OCI-LY1 (cell line): ENCODE measurements around the gene ATG5.

Source experiments
- H2AFZ ChIP-seq: fragments of 200-600 bp; sonication (generic), shearing (Covaris generic); 2 replicates; pipeline ENCODE4 v1.6.0; 2014; ENCODE audit warnings: antibody characterized with exemption, mild to moderate bottlenecking, low read length
- H3F3A ChIP-seq: fragments of 200-600 bp; sonication (generic), shearing (Covaris generic); 2 replicates; pipeline ENCODE4 v1.6.0; 2014; ENCODE audit warnings: mild to moderate bottlenecking, antibody characterized with exemption, low read length, moderate library complexity; ENCODE audit not compliant: insufficient read depth
- H3K27ac ChIP-seq: fragments of 200-600 bp; sonication (generic); 2 replicates; pipeline ENCODE4 v1.5.1; 2014; ENCODE audit warnings: low read length, mixed run types, mild to moderate bottlenecking, low read depth; ENCODE audit not compliant: poor library complexity, severe bottlenecking
- H3K27me3 ChIP-seq: fragments of 200-600 bp; sonication (generic); 2 replicates; pipeline ENCODE4 v1.6.0; 2014; ENCODE audit warnings: antibody characterized with exemption, mild to moderate bottlenecking, low read length, moderate library complexity; ENCODE audit not compliant: insufficient read depth
- H3K36me3 ChIP-seq: fragments of 200-600 bp; sonication (generic); 2 replicates; pipeline ENCODE4 v1.6.1; 2014; ENCODE audit warnings: mild to moderate bottlenecking, antibody characterized with exemption, low read length, moderate library complexity, mixed read lengths; ENCODE audit not compliant: insufficient read depth
- H3K4me1 ChIP-seq: fragments of 200-600 bp; sonication (generic); 2 replicates; pipeline ENCODE4 v1.5.1; 2014; ENCODE audit warnings: mild to moderate bottlenecking, low read length, moderate library complexity; ENCODE audit not compliant: insufficient read depth, severe bottlenecking
- H3K4me2 ChIP-seq: fragments of 200-600 bp; sonication (generic), shearing (Covaris generic); 2 replicates; pipeline ENCODE4 v1.6.1; 2014; ENCODE audit warnings: low read length
- H3K4me3 ChIP-seq: fragments of 200-600 bp; sonication (generic); 2 replicates; pipeline ENCODE4 v1.5.1; 2014; ENCODE audit warnings: low read length, low read depth, mild to moderate bottlenecking, mixed read lengths; ENCODE audit not compliant: poor library complexity, severe bottlenecking
- H3K79me2 ChIP-seq: fragments of 200-600 bp; shearing (Covaris generic); 2 replicates; pipeline ENCODE4 v1.6.1; 2016; ENCODE audit warnings: mixed run types, low read length, mixed read lengths; ENCODE audit not compliant: insufficient read depth
- H3K9ac ChIP-seq: fragments of 200-600 bp; sonication (generic), shearing (Covaris generic); 2 replicates; pipeline ENCODE4 v1.6.1; 2014; ENCODE audit warnings: mild to moderate bottlenecking, low read length, mixed read lengths
- H3K9me2 ChIP-seq: fragments of 200-600 bp; sonication (generic), shearing (Covaris generic); 2 replicates; pipeline ENCODE4 v1.6.1; 2014; ENCODE audit warnings: low read depth, mild to moderate bottlenecking, low read length, mixed read lengths
- H3K9me3 ChIP-seq: fragments of 200-600 bp; shearing (Covaris generic); 2 replicates; pipeline ENCODE4 v1.6.1; 2014; ENCODE audit warnings: low read length, mixed read lengths
- H4K20me1 ChIP-seq: fragments of 200-600 bp; sonication (generic), shearing (Covaris generic); 2 replicates; pipeline ENCODE4 v1.6.0; 2016; ENCODE audit warnings: mild to moderate bottlenecking, low read length; ENCODE audit not compliant: insufficient read depth
- EZH2 ChIP-seq: fragments of 200-600 bp; sonication (generic), shearing (Covaris generic); IDR thresholded peaks from 2 replicates; pipeline ENCODE4 v1.8.0; 2017; ENCODE audit warnings: borderline replicate concordance, mixed run types, mild to moderate bottlenecking, antibody characterized with exemption, low read length, moderate library complexity, mixed read lengths
- TF ChIP-seq, protein P1 (sequence below): fragments of 200-600 bp; sonication (generic), shearing (Covaris generic); IDR thresholded peaks from 2 replicates; pipeline ENCODE4 v1.5.1; 2017; ENCODE audit warnings: mild to moderate bottlenecking, antibody characterized with exemption, low read length, moderate library complexity, mixed read lengths

Gene ATG5

DNA sequence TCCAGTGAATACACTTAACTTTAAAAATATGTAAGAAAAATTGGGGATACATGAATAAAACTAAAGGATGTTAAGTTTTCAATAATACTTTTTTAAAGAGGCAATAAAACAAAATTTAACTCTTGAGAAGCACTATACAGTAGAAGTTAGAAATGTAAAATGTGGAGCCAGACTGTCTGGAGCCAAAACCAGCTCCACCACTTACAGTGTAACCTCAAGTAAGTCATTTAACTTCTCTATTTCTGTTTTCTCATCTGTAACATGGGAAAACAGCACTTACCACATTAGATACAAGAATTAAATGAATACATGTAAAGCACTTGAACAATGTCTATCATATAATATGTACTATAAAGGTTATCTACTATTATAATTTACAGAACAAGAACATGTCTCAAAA lies 6.7 kb downstream of the ATG5 start:
- H3K36me3 ChIP-seq, result peaks cover 17% of the 10 kb centered on the region
- peaks cover 77% of the 10 kb centered on the region for H3K79me2 ChIP-seq
- no peaks in the 10 kb centered on the region for H4K20me1 ChIP-seq
- H3K9me3 ChIP-seq, result no peaks in the 10 kb centered on the region
- H3K27me3 ChIP-seq, result no peaks in the 10 kb centered on the region
- H3K9me2 ChIP-seq, result no peaks in the 10 kb centered on the region
- no peak overlapping the region for H3K4me3 ChIP-seq
- no peak overlapping the region for H3K27ac ChIP-seq
- TF ChIP-seq EZH2, result no peak
- TF ChIP-seq, protein P1, sequence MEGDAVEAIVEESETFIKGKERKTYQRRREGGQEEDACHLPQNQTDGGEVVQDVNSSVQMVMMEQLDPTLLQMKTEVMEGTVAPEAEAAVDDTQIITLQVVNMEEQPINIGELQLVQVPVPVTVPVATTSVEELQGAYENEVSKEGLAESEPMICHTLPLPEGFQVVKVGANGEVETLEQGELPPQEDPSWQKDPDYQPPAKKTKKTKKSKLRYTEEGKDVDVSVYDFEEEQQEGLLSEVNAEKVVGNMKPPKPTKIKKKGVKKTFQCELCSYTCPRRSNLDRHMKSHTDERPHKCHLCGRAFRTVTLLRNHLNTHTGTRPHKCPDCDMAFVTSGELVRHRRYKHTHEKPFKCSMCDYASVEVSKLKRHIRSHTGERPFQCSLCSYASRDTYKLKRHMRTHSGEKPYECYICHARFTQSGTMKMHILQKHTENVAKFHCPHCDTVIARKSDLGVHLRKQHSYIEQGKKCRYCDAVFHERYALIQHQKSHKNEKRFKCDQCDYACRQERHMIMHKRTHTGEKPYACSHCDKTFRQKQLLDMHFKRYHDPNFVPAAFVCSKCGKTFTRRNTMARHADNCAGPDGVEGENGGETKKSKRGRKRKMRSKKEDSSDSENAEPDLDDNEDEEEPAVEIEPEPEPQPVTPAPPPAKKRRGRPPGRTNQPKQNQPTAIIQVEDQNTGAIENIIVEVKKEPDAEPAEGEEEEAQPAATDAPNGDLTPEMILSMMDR, result no peak
- no peaks in the 10 kb centered on the region for H3F3A ChIP-seq
- H3K4me1 ChIP-seq, result peaks cover 12% of the 10 kb centered on the region
- H3K4me2 ChIP-seq, result no peak overlapping the region
- H3K9ac ChIP-seq, result no peak overlapping the region
- no peak overlapping the region for H2AFZ ChIP-seq

DNA sequence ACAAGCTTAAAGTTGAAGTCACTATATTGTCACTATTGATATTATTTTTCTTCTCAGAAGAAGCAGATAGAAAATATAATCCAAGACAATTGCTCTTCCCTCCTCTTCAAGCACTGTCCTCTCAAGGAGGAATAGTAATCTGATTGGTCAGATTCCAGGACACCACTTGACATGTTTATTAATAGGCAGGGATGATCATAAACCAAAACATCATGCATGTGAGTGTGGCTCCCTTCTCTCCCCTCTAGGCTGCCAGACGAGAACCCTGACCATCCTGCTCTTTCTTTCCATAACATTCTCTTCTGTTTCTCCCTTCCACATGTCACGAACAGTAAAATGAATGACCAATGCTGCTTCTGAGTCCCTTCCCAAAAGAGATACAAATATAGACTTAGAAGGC lies 7.5 kb downstream of the ATG5 start:
- Histone ChIP-seq H3K36me3 (peaks cover 22% of the 10 kb centered on the region), H3K9me3 (no peaks in the 10 kb centered on the region), H3K27ac (no peak overlapping the region), H3K9ac (no peak overlapping the region), H3K4me2 (no peak overlapping the region), H3K79me2 (peaks cover 69% of the 10 kb centered on the region), H4K20me1 (no peaks in the 10 kb centered on the region), H2AFZ (no peak overlapping the region), H3K4me1 (peaks cover 5% of the 10 kb centered on the region), H3K4me3 (no peak overlapping the region), H3F3A (no peaks in the 10 kb centered on the region), H3K9me2 (no peaks in the 10 kb centered on the region), H3K27me3 (no peaks in the 10 kb centered on the region)
- TF ChIP-seq, protein P1, result no peak
- no peak for TF ChIP-seq EZH2

DNA sequence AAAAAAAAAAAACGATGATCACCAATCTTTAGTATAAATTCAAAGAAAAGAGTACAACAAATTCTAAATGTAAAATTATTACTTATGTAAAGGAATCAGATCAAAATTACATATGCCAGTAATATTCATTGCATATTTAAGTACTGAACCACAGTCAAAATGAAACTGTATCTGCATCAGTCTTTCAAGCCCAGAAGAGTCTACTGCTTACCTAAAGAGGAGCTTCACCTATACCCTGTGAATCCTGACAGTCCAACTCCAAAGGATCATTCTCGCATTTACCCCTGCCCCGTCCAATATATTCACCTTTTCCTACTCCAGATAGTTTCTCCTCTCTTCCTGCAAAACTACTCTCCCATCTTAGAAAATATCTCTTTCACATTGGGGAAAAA lies 9.2 kb downstream of the ATG5 start:
- Histone ChIP-seq H3K9ac (no peak overlapping the region), H3K27ac (no peak overlapping the region), H3F3A (no peaks in the 10 kb centered on the region), H3K4me2 (no peak overlapping the region), H4K20me1 (no peaks in the 10 kb centered on the region), H3K27me3 (no peaks in the 10 kb centered on the region), H2AFZ (no peak overlapping the region), H3K4me3 (no peak overlapping the region), H3K79me2 (peaks cover 54% of the 10 kb centered on the region), H3K4me1 (peaks cover 5% of the 10 kb centered on the region), H3K9me2 (no peaks in the 10 kb centered on the region), H3K36me3 (peaks cover 37% of the 10 kb centered on the region), H3K9me3 (no peaks in the 10 kb centered on the region)
- TF ChIP-seq, protein P1, result no peak
- no peak for TF ChIP-seq EZH2
